SKM-1 (cell line): Measurements from ENCODE around the gene CDK14.
A peak's percentile ranks its signal among the peaks of the same experiment; 100 is the strongest.
"Not testable (repeated sequence)": the region's sequence is repeated elsewhere in the genome, so short reads cannot be mapped to it uniquely, and the experiment has no call there.

Experiments used
- DNase-seq: peaks from one replicate; lab custom pipeline; 2025; ENCODE audit not compliant: unreplicated experiment; lab: John Stamatoyannopoulos, UW

Gene CDK14

GRCh38 chr7:90629297-90629918 lies 33.3 kb downstream of the CDK14 start:
- DNase-seq, result peak; percentile 21

DNA sequence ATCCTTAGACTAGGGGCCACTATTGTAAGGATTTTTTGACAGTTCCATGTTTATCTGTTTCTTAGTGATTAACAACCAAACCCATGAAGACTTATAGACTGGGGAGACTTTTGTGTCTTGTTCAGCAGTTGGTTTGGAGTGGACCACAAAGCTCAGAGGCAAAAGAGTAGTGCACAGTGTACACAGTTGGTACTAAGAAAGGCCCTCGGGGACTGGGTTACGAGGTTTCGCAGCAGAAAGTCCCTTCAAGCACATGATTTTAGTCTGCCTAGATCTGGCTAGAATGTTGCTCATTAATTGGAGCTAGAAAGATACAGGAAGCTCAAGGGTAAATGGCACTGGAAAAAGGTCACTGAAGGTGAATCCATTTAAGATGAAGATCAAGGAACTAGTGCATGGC lies 35.4 kb downstream of the CDK14 start:
- DNase-seq, result no peak

DNA sequence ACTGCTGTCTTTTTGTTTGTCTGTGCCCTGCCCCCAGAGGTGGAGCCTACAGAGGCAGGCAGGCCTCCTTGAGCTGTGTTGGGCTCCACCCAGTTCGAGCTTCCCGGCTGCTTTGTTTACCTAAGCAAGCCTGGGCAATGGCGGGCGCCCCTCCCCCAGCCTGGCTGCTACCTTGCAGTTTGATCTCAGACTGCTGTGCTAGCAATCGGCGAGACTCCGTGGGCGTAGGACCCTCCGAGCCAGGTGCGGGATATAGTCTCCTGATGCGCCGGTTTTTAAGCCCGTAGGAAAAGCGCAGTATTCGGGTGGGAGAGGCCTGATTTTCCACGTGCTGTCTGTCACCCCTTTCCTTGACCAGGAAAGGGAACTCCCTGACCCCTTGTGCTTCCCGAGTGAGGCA lies 43.6 kb downstream of the CDK14 start:
- not testable (repeated sequence) for DNase-seq

GRCh38 chr7:90642978-90643377 lies 46.9 kb downstream of the CDK14 start:
- DNase-seq, result no peak

DNA sequence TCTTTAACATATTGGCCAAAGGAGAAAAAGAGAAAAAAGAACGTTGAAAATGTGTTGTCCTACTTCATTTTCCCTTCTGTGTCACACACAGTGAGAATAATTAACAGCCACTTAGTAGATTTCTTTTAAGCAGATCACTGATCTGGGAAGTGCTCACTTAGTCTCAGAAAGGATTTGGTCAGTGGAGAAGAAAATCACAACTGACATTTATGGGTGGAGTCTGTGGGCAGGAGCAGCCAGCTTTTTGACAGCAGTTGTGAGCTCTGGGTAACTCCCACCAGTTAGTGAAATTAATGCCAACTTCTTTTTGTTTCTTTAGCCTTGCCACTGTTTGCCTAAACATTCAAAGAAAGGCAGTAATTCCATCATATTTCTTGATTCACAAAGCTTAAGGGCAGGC lies 49.7 kb downstream of the CDK14 start:
- DNase-seq, result no peak

DNA sequence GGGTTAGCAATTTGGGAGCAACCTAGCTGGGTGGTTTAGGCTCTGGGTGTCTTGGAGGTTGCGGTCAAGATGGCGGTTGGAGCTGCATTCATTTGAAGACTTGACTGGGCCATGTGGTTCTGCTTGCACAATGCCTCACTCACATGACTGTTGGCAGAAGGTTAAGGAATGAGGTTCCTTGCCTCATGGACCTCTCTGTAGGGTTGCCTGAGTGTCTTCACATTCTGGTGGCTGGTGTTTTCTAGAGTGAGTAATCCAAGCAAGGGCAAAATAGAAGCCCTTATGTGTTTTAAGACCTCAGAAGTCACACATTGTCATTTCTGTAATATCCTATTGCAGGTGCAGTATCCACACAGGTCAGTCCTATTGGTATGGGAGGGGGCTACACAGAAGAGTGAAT lies 52.0 kb downstream of the CDK14 start:
- no peak for DNase-seq

- no peak for DNase-seq
Measured at GRCh38 chr7:90648834-90649233, 52.7 kb downstream of the CDK14 start.

GRCh38 chr7:90654718-90655427 lies 58.8 kb downstream of the CDK14 start:
- no peak for DNase-seq

DNA sequence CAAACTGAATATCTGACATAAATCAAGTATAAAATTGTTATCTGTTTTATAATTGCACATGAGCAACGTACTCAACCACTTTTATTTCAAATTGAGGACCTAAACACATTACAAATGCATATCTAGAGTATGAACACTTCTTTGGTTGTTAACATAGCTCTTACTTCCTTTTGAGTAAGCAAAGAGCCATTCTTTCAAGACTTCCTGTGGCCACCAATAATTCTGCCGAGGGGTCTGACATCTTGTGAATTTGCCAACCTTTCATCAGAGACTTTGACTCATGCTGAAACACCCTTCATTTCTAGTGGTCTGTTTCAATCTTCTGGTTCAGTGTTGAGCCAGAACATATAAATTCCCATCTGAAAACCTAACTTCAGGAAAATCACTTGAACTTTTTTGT lies 59.4 kb downstream of the CDK14 start:
- no peak for DNase-seq

DNA sequence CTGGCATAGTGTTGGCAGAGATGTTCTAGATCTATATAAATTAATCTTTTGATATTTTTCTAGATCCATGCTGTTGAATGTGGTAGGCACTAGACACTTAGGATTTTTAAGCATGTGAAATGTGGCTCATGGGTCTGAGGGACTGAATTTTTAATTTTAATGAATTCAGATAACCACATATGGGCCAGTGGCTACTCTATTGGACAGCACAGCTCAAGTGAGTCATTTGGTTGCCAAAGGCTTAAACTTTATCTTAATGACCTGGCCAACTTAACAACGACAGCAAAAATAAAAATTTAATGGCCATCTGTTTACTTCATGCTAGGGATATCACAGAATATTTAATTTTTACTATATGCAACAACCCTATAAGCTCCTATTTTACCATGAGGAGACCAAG lies 61.4 kb downstream of the CDK14 start:
- no peak for DNase-seq

- DNase-seq, result no peak
Measured at GRCh38 chr7:90660100-90660499, 64.0 kb downstream of the CDK14 start.

DNA sequence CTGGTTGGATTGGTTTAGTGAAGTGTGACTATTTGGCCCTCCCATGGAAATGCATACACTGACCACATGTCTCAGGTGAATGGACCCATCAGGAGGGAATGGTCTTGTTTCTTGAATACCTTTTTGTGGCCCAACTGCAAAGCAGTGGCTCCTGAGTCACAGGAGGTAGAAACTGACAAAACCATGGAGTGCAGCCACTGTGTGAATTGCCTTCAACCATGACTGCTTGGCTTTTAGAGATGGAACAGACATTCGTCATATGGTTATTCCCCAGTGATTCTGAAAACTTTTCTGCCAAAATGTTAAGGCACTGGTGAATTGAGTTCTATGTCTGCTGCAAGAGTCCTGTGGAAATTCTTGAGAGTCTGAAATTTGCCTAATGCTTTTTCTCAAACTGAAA lies 64.7 kb downstream of the CDK14 start:
- DNase-seq, result no peak

DNA sequence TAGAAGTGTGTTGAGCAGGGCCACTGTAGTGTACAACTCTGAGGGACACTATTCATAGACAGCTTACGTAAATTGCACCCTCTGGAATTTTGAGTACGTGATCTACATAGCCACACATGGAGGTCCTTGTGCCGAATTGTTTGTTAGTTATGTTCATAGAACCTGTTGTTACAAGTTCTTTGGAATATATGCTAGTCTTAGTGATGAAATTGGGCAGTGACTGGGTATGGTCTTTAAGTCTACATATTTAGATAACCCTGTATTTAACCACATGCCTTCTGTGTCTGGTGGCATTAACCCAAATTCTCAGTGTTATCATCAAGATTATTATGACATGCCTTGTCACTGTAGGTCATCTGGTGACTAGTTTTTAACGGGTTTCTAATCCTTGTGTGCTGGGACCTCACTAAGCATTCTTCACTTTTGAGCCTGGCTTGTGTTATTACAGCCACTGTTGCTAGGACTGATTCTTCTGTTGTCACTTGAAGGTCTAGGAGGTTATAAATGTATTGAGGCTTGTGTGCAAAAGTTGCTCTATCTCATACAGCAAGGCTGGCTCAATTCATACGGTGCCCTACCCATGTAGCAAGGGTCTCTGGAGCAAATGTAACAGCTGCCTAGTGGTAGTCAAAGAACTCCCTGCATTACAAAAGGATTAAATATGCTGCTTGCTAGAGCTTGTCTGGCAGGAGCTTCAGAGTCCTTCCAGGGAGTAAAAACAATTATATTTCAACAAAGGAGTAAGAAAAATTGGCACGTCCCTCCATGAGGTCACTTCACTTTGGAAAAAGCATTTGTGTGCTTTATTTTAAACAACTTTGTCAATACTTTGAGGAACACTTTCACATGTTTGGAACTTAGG lies 65.4 kb downstream of the CDK14 start:
- DNase-seq, result no peak

DNA sequence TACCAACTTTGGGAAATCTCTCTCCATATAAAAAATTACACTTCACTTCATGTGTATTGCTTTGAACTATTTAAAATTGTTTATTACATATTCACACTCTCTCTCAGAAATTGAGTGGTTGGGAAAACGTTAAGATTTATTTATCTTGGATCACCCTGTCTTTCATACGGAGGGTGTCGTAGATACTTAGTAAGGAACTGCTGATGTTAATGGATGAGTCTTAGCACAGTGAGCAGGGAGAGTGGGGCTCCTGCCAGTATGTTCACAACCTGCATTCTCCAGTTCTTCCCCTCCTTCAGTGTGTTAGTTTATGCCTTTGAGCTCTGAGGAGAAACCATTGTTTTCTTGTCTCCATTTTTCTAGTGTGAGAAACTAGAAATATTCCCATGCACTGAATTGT lies 67.1 kb downstream of the CDK14 start:
- DNase-seq, result no peak

DNA sequence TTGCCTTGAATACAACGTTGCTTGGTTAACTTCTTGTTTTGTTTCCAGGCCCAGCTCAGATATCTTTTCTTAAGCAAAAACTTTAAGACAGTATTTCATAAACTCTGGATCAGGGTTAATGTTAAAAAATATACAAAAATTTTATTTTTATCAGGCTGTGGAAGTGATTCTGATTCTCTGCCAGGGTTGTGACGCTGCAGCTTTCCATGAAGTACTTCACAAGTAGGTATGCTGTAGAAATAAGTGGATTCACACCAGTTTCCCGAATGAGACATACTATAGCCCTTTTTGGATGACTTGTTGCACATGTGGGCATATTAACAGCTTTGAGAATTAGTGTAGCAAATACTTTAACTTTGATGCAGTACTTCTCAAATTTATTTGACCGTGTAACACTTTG lies 70.1 kb downstream of the CDK14 start:
- DNase-seq, result no peak

GRCh38 chr7:90668992-90669391 lies 72.9 kb downstream of the CDK14 start:
- DNase-seq, result no peak

GRCh38 chr7:90669492-90669891 lies 73.4 kb downstream of the CDK14 start:
- DNase-seq, result no peak

- no peak for DNase-seq
Measured at GRCh38 chr7:90671571-90671970, 75.5 kb downstream of the CDK14 start.

- no peak for DNase-seq
Measured at GRCh38 chr7:90672210-90672609, 76.1 kb downstream of the CDK14 start.

DNA sequence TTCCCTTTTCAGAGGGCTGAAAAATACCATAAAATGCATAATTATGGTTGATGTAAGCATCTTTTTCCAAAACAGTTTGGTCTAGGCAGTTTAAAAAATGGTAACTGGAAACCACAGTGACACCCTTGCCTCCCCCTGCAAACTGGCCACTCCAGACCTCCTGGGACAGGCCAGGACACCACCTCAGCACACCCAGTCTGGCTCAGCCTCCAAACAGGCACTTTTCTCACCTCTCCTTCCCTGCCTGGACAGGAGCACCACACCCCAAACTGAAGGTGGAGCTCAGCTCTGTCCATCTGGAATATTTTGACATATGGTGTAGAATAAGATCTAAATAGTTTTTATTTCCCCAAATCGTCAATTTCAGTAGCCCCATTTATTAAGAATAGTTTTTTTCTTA lies 78.5 kb downstream of the CDK14 start:
- no peak for DNase-seq

DNA sequence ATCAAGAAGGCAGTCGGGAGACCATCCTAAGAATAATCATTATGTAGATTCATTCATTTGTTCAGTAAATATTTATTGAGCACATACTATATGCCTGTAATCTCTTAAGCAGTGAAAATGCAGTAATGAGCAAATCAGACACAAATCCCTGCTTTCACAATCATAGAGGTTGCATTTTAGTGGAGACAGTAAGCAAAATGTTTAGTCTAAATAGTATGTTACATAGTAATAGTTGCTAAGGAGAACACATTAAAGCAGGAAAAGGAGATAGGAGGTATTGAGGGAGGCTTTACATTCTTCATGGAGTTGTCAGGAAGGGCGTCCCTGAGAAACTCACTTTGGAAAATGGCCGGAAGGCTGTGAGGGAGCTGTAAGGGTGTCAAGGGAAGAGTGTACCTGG lies 79.9 kb downstream of the CDK14 start:
- no peak for DNase-seq
